Mucosa of descending colon (tissue), 3 donors: ENCODE data around the gene DPP7. TPM values are rescaled to one million over a fixed set of nuclear protein-coding genes. Genes with fewer than 3 reads are reported as not detected.
A peak's percentile ranks its signal among the peaks of the same experiment; 100 is the strongest.

Experiments
- ATAC-seq: fragments of 200-7000 bp; cut with Tn5 transposase; one replicate; pipeline ENCODE4 v1.9.1; 2020; ENCODE audit warnings: mild to moderate bottlenecking, moderate library complexity
- DNase-seq, 3 donors: peaks; one replicate each; pipeline ENCODE4 v3.0.0-alpha.2; 2020
- H3K36me3 ChIP-seq: fragments of 200-600 bp; one replicate; pipeline ENCODE4 v1.8.0; 2021; ENCODE audit warnings: low read depth, mild to moderate bottlenecking
- H3K4me1 ChIP-seq: fragments of 200-600 bp; one replicate; pipeline ENCODE4 v1.8.0; 2021; ENCODE audit warnings: low read depth, mild to moderate bottlenecking
- H3K4me3 ChIP-seq: fragments of 200-600 bp; one replicate; pipeline ENCODE4 v1.8.0; 2021; ENCODE audit warnings: mild to moderate bottlenecking
- H3K9me3 ChIP-seq: fragments of 200-600 bp; one replicate; pipeline ENCODE4 v1.8.0; 2021; ENCODE audit warnings: mild to moderate bottlenecking
- CTCF ChIP-seq: fragments of 200-600 bp; IDR thresholded peaks from one replicate; pipeline ENCODE4 v1.8.0; 2022; ENCODE audit warnings: antibody characterized with exemption, mild to moderate bottlenecking
- intact Hi-C, 2 donors: fragments of 100-400 bp; cut with DNase I in 1 of 2; cut with micrococcal nuclease in 1 of 2; formaldehyde crosslinking; loops; one replicate each; pipeline versions ENCODE4 v1.11.0 to v1.11.1; 2022; cut with DNase I, micrococcal nuclease
- total RNA-seq, 3 donors: library from RNA; stranded (reverse); fragmentation: NEBNext Ultra II Directional in 2 of 3; extraction: Animal tissue kit (Norgen Biotek cat#: 25700) in 2 of 3; gene quantifications; one replicate each; pipeline versions ENCODE4 v1.2.1 to v1.2.4, GENCODE V29; 2021 to 2023
- donor health status: DM: no; HTN: no; CAD: no; lungs with moderate emphysema.
- donor health status: DM: no; HTN: no; CAD: no.
- donor health status: DM: no; HTN: yes; CAD: no.

DPP7 gene
- total RNA-seq, 3 donors from 2014 or later: 47.0 to 114 (median 51.5) TPM

GRCh38 chr9:137149363-137149762, 34.8 kb upstream of the DPP7 start:
- Histone ChIP-seq H3K9me3 (no peaks in the 10 kb centered on the region), H3K4me1 (no peaks in the 10 kb centered on the region), H3K36me3 (no peaks in the 10 kb centered on the region), H3K4me3 (no peak overlapping the region)
- no peak for TF ChIP-seq CTCF
- ATAC-seq (no peak), DNase-seq (peak in 1 of 3 donors; percentile 24)
- intact Hi-C loops: no loop called here

- Histone ChIP-seq H3K4me3 (no peak overlapping the region), H3K4me1 (no peaks in the 10 kb centered on the region), H3K36me3 (no peaks in the 10 kb centered on the region), H3K9me3 (no peaks in the 10 kb centered on the region)
- TF ChIP-seq CTCF: no peak
- intact Hi-C loops: no loop called here
- DNase-seq (no peak), ATAC-seq (no peak)
Measured at GRCh38 chr9:137148661-137149060, 34.1 kb upstream of the DPP7 start.

- Histone ChIP-seq H3K9me3 (no peaks in the 10 kb centered on the region), H3K4me1 (no peaks in the 10 kb centered on the region), H3K4me3 (no peak overlapping the region), H3K36me3 (no peaks in the 10 kb centered on the region)
- no peak for TF ChIP-seq CTCF
- peak in 1 of 3 donors; percentile 19 for DNase-seq
- no peak for ATAC-seq
- intact Hi-C loops: no loop called here
Measured at GRCh38 chr9:137148242-137148641, 33.7 kb upstream of the DPP7 start.

- no peak for ATAC-seq
- no peak overlapping the region for H3K4me3 ChIP-seq
Measured at GRCh38 chr9:137147793-137148160, 33.2 kb upstream of the DPP7 start.

GRCh38 chr9:137147091-137147792, 32.7 kb upstream of the DPP7 start:
- intact Hi-C loops: no loop called here

More at GRCh38 chr9:137147793-137148160, 33.2 kb upstream of the DPP7 start:
- no peak for DNase-seq
- no peaks in the 10 kb centered on the region for H3K36me3 ChIP-seq
- intact Hi-C loops: no loop called here
- no peaks in the 10 kb centered on the region for H3K4me1 ChIP-seq
- TF ChIP-seq CTCF: no peak
- H3K9me3 ChIP-seq: no peaks in the 10 kb centered on the region

More at GRCh38 chr9:137147091-137147792, 32.7 kb upstream of the DPP7 start:
- no peak for TF ChIP-seq CTCF
- Histone ChIP-seq H3K36me3 (no peaks in the 10 kb centered on the region), H3K9me3 (no peaks in the 10 kb centered on the region), H3K4me3 (no peak overlapping the region), H3K4me1 (no peaks in the 10 kb centered on the region)
- DNase-seq (no peak), ATAC-seq (no peak)
